Testis (tissue), 3 donors: ENCODE measurements around the gene MYO1G. TPM values are rescaled to one million over a fixed set of nuclear protein-coding genes. Genes with fewer than 3 reads are reported as not detected.

Experiments
- DNase-seq: peaks from one replicate; pipeline ENCODE4 v3.0.0-alpha.2; 2019
- H3K27ac ChIP-seq, 2 donors: fragments of 200-600 bp; sonication (generic); one replicate each; pipeline ENCODE4 v1.5.1; 2019
- H3K27me3 ChIP-seq: fragments of 200-600 bp; sonication (generic); one replicate; pipeline ENCODE4 v1.5.1; 2019
- H3K36me3 ChIP-seq: fragments of 200-600 bp; sonication (generic); one replicate; pipeline ENCODE4 v1.5.1; 2017; ENCODE audit warnings: low read depth; ENCODE audit errors: missing control alignments
- H3K4me1 ChIP-seq: fragments of 200-600 bp; sonication (generic); one replicate; pipeline ENCODE4 v1.5.1; 2019
- H3K4me3 ChIP-seq, 2 donors: fragments of 200-600 bp; sonication (generic); one replicate each; pipeline ENCODE4 v1.5.1; 2017 to 2019
- H3K9me3 ChIP-seq: fragments of 200-600 bp; sonication (generic); one replicate; pipeline ENCODE4 v1.5.1; 2017
- CTCF ChIP-seq, 3 experiments: fragments of 450-650 bp in 2 of 3; fragments of 200-600 bp in 1 of 3; sonication (generic) in 1 of 3; IDR thresholded peaks; one replicate each; pipeline ENCODE4 v1.5.1; 2016 to 2019; ENCODE audit warnings: antibody characterized with exemption in 3 of 3, mild to moderate bottlenecking in 2 of 3, moderate library complexity in 1 of 3
- POLR2A ChIP-seq: fragments of 450-650 bp; IDR thresholded peaks from one replicate; pipeline ENCODE4 v1.6.1; 2017; ENCODE audit warnings: antibody characterized with exemption, mild to moderate bottlenecking, moderate library complexity
- WGBS, 2 donors: methylation state at CpG; one replicate each; pipeline ENCODE4 v1.1.5; 2018; 5-methylcytosine and 5-hydroxymethylcytosine counted together
- intact Hi-C: fragments of 100-400 bp; cut with DNase I; formaldehyde crosslinking; loops from one replicate; pipeline ENCODE4 v1.15.1; 2023; ENCODE audit warnings: low total_unique reads
- polyA plus RNA-seq: library from polyadenylated mRNA; stranded (reverse); fragments of 350-450 nt; fragmentation: Illumina TruSeq; extraction: RNeasy Lipid Tissue Mini Kit (QIAGEN cat#74804); gene quantifications from one replicate; pipeline ENCODE4 v1.2.3, GENCODE V29; 2014; ENCODE audit warnings: low read depth, low replicate concordance; ENCODE audit not compliant: insufficient read depth
- total RNA-seq, 2 donors: library from RNA; depleted of rRNA; stranded (reverse); fragments of >200 nt; gene quantifications; one replicate each; pipeline ENCODE4 v1.2.3, GENCODE V29; 2016

MYO1G gene
- total and polyA plus RNA-seq, 3 donors from 2014 or later: 0.63 to 2.5 (median 1.7) TPM

DNA sequence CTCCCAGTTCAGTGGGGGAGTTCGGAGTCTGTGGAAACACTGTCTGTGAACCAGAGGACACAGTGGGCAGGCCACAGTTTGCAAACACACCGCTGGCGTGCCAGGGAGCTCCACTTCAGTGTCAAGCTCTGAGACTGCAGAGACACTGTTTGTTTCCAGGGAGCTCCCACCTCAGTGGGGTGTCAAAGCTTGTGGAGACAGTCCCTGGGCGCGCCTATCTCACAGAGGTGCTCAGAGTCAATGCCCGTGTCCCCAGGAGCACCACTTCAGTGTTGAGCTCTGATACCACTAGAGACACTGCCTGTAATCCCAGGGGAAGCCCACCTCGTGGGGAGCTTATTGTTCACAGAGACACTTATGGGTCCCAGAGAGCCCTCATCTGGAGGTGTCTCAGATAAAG lies 4.3 kb downstream of the MYO1G start:
- Histone ChIP-seq H3K27ac (no peak overlapping the region), H3K36me3 (no peaks in the 10 kb centered on the region), H3K4me1 (no peaks in the 10 kb centered on the region), H3K9me3 (no peaks in the 10 kb centered on the region), H3K27me3 (no peaks in the 10 kb centered on the region), H3K4me3 (no peak overlapping the region)
- 57 to 92% methylated on average over 3 to 7 of the region's 7 CpGs for WGBS, 2 donors
- intact Hi-C loops: loop anchor here (10.0 kb wide), 1 partner anchor 160 kb away; no protein-coding TSS in a partner anchor
- DNase-seq: no peak
- TF ChIP-seq CTCF (IDR thresholded peaks at IDR 0.05): no peak
- TF ChIP-seq POLR2A: no peak

GRCh38 chr7:44973610-44974401 lies 5.0 kb downstream of the MYO1G start:
- Histone ChIP-seq H3K36me3 (no peaks in the 10 kb centered on the region), H3K27me3 (no peaks in the 10 kb centered on the region), H3K27ac (no peak overlapping the region), H3K4me1 (no peaks in the 10 kb centered on the region), H3K9me3 (no peaks in the 10 kb centered on the region), H3K4me3 (no peak overlapping the region)
- intact Hi-C loops: loop anchor here (10.0 kb wide), 1 partner anchor 161 kb away; no protein-coding TSS in a partner anchor
- DNase-seq: peak; percentile 78
- TF ChIP-seq CTCF (IDR thresholded peaks at IDR 0.05): peak; percentile 32 to 52 (median 49)
- no peak for TF ChIP-seq POLR2A
- WGBS, 2 donors: 72 to 75% methylated on average over 3 to 10 of the region's 10 CpGs

- TF ChIP-seq CTCF (IDR thresholded peaks at IDR 0.05) (no peak), POLR2A (no peak)
- no peaks in the 10 kb centered on the region for H3K4me1 ChIP-seq
- no peaks in the 10 kb centered on the region for H3K36me3 ChIP-seq
- WGBS, 2 donors: 82 to 90% methylated on average over 2 to 3 of the region's 3 CpGs
- no peaks in the 10 kb centered on the region for H3K9me3 ChIP-seq
- DNase-seq: no peak
- intact Hi-C loops: loop anchor here (10.0 kb wide), 1 partner anchor 162 kb away; no protein-coding TSS in a partner anchor
- no peak overlapping the region for H3K4me3 ChIP-seq
- H3K27me3 ChIP-seq: no peaks in the 10 kb centered on the region
- H3K27ac ChIP-seq: no peak overlapping the region
Measured at GRCh38 chr7:44972562-44972961, 6.3 kb downstream of the MYO1G start.

GRCh38 chr7:44971902-44972441 lies 6.8 kb downstream of the MYO1G start:
- Histone ChIP-seq H3K4me1 (no peaks in the 10 kb centered on the region), H3K4me3 (no peak overlapping the region), H3K27me3 (no peaks in the 10 kb centered on the region), H3K9me3 (no peaks in the 10 kb centered on the region), H3K27ac (no peak overlapping the region), H3K36me3 (no peaks in the 10 kb centered on the region)
- no peak for DNase-seq
- intact Hi-C loops: loop anchor here (10.0 kb wide), 1 partner anchor 163 kb away; no protein-coding TSS in a partner anchor
- 73 to 78% methylated on average over 5 of the region's 5 CpGs for whole genome bisulfite sequencing, 2 donors
- TF ChIP-seq CTCF (IDR thresholded peaks at IDR 0.05) (no peak), POLR2A (no peak)
